ENCODE measurements around the gene TLR7.

GRCh38 chrX:12910423-12911121, 43.7 kb downstream of the TLR7 start:
- no peak for TF ChIP-seq ZNF274 (IDR thresholded peaks at IDR 0.05; ENCODE audit: low read depth, low read length)
- TF ChIP-seq YY1 (IDR thresholded peaks at IDR 0.05; ENCODE audit: insufficient read depth, insufficient read length), result no peak
- no peak for TF ChIP-seq SUZ12 (IDR thresholded peaks at IDR 0.05; ENCODE audit: extremely low read depth, insufficient read depth, insufficient read length)

Measured in NT2/D1 (cell line).